ENCODE measurements around the gene MACC1. TPM values are rescaled to one million over a fixed set of nuclear protein-coding genes. Genes with fewer than 3 reads are reported as not detected.

Gene MACC1
- total and polyA plus RNA-seq, 2 of the 13 experiments (the other 11 are each of a cell fraction or from before 2014, with no cell fraction given) = 0.04 TPM; not detected in 1

DNA sequence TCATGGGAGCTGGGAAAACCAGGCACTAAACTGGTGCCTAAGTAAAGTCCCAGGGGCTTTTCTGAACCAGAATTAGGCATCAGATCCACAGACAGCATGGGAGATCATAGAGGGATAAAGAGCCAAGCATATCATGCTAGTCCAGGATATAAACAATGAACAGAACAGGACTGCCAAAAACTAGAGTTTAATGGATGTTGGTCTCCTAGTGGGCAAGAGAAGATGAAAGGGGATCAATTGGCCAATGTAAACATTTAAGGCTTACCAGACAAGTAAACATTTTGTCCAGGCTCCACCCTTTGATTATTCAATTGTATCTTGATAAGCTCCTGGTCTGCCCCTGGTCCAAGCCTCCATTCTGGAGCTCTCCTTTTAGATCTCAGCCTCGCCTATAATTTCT lies 18.9 kb downstream of the MACC1 start (continued):
- TF ChIP-seq, protein P1, sequence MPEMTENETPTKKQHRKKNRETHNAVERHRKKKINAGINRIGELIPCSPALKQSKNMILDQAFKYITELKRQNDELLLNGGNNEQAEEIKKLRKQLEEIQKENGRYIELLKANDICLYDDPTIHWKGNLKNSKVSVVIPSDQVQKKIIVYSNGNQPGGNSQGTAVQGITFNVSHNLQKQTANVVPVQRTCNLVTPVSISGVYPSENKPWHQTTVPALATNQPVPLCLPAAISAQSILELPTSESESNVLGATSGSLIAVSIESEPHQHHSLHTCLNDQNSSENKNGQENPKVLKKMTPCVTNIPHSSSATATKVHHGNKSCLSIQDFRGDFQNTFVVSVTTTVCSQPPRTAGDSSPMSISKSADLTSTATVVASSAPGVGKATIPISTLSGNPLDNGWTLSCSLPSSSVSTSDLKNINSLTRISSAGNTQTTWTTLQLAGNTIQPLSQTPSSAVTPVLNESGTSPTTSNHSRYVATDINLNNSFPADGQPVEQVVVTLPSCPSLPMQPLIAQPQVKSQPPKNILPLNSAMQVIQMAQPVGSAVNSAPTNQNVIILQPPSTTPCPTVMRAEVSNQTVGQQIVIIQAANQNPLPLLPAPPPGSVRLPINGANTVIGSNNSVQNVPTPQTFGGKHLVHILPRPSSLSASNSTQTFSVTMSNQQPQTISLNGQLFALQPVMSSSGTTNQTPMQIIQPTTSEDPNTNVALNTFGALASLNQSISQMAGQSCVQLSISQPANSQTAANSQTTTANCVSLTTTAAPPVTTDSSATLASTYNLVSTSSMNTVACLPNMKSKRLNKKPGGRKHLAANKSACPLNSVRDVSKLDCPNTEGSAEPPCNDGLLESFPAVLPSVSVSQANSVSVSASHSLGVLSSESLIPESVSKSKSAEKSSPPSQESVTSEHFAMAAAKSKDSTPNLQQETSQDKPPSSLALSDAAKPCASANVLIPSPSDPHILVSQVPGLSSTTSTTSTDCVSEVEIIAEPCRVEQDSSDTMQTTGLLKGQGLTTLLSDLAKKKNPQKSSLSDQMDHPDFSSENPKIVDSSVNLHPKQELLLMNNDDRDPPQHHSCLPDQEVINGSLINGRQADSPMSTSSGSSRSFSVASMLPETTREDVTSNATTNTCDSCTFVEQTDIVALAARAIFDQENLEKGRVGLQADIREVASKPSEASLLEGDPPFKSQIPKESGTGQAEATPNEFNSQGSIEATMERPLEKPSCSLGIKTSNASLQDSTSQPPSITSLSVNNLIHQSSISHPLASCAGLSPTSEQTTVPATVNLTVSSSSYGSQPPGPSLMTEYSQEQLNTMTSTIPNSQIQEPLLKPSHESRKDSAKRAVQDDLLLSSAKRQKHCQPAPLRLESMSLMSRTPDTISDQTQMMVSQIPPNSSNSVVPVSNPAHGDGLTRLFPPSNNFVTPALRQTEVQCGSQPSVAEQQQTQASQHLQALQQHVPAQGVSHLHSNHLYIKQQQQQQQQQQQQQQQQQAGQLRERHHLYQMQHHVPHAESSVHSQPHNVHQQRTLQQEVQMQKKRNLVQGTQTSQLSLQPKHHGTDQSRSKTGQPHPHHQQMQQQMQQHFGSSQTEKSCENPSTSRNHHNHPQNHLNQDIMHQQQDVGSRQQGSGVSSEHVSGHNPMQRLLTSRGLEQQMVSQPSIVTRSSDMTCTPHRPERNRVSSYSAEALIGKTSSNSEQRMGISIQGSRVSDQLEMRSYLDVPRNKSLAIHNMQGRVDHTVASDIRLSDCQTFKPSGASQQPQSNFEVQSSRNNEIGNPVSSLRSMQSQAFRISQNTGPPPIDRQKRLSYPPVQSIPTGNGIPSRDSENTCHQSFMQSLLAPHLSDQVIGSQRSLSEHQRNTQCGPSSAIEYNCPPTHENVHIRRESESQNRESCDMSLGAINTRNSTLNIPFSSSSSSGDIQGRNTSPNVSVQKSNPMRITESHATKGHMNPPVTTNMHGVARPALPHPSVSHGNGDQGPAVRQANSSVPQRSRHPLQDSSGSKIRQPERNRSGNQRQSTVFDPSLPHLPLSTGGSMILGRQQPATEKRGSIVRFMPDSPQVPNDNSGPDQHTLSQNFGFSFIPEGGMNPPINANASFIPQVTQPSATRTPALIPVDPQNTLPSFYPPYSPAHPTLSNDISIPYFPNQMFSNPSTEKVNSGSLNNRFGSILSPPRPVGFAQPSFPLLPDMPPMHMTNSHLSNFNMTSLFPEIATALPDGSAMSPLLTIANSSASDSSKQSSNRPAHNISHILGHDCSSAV (CRISPR knock-in tag; IDR thresholded peaks at IDR 0.05; ENCODE audit: borderline replicate concordance) = no peak
- TF ChIP-seq, protein P2, sequence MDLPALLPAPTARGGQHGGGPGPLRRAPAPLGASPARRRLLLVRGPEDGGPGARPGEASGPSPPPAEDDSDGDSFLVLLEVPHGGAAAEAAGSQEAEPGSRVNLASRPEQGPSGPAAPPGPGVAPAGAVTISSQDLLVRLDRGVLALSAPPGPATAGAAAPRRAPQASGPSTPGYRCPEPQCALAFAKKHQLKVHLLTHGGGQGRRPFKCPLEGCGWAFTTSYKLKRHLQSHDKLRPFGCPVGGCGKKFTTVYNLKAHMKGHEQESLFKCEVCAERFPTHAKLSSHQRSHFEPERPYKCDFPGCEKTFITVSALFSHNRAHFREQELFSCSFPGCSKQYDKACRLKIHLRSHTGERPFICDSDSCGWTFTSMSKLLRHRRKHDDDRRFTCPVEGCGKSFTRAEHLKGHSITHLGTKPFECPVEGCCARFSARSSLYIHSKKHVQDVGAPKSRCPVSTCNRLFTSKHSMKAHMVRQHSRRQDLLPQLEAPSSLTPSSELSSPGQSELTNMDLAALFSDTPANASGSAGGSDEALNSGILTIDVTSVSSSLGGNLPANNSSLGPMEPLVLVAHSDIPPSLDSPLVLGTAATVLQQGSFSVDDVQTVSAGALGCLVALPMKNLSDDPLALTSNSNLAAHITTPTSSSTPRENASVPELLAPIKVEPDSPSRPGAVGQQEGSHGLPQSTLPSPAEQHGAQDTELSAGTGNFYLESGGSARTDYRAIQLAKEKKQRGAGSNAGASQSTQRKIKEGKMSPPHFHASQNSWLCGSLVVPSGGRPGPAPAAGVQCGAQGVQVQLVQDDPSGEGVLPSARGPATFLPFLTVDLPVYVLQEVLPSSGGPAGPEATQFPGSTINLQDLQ (CRISPR knock-in tag; IDR thresholded peaks at IDR 0.05) = no peak
- no peak for TF ChIP-seq HNRNPK (IDR thresholded peaks at IDR 0.05; ENCODE audit: low read depth, low read length, poor library complexity, severe bottlenecking)
- TF ChIP-seq CEBPB (IDR thresholded peaks at IDR 0.05; ENCODE audit: borderline replicate concordance, low read depth, low read length) = no peak
